ENCODE results near the gene CINP.
"Not testable (repeated sequence)": the region's sequence is repeated elsewhere in the genome, so short reads cannot be mapped to it uniquely, and the experiment has no call there.

CINP gene

DNA sequence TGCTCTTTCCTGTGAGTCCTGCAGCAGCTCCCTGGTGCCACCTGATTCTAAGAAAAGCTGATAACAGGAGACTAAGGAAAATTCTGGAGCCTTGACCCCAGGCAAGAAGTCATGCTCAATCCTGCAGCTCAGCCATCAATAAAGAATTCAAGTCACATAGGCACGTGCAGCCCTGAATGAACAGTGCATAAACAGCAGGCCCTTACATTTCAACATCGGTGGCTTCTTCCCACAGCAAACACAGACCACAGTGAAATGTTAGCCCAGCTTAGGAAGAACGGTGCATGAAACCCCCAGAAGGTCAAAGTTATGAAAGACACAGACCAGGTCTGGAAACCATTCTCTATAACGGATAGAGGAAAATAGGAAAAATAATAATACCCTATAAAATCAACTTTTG is 10.5 kb downstream of the CINP start:
- no peak for DNase-seq

- not testable (repeated sequence) for DNase-seq
Observed at GRCh38 chr14:102351593-102351992, 11.1 kb downstream of the CINP start.

DNA sequence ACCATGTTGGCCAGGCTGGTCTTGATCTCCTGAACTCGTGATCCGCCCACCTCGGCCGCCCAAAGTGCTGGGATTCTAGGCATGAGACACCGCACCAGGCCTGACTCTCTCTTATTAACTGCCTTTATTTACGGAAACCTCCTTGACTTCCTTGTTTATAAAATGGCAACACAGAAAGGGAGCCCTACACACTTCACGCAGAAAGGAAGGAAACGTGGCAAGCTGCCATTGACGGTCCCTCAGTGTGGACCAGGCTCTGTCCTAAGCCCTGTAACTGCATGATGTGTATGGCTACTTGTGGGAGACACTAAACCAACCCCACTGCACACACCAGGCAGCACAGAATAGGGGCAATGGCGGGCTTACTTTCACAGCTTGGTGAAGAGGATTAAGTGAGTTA is 11.7 kb downstream of the CINP start:
- no peak for DNase-seq

- DNase-seq = no peak
Observed at GRCh38 chr14:102348376-102348775, 14.3 kb downstream of the CINP start.

DNA sequence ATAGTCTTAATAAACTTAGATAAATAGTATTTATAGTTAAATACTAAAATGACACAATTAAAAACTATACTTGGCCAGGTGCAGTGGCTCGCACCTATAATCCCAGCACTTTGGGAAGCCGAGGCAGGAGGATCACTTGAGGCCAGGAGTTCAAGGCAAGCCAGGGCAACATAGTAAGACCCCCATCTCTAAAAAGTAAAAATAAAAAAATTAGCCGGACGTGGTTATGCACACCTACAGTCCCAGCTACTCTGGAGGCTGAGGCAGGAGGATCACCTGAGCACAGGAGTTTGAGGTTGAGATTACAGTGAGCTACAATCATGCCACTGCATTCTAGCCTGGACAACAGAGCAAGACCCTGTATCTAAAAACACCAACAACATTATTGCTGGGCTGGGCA is 16.0 kb downstream of the CINP start:
- no peak for DNase-seq

DNA sequence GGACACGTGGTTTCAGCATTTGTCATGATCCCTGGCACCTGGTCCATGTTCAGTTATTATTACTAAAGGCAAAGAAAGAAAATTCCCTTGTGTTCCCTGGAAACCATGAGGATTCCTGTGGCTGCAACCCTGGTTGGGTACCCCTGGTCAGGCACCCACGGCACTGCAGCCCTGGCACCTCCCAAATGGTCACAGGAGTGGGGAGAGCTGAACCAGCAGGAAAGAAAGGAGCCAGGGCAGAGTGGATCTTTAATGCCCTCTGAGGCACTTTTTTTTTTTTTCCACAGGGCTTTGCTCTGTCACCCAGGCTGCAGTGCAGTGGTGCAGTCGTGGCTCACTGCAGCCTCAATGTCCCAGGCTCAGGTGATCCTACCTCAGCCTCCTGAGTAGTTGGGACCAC is 17.5 kb downstream of the CINP start:
- no peak for DNase-seq

DNA sequence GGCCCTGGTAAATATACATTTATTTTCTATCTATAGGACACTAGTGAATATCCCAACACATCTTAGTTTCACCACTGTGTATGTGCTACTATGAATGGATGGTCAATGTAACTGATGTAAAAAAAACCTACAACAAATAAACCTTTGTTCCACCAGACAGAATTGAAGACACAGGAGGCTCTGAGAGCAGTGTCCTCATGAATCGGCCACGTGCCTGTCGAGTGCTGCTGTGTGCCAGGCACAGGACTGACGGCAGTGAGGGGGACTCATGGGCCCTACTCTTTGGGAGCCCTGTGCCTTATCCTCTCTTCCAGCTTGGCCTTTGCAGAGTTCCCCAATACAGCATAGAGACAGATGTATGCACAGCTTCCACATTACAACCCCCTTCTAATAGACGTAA is 18.2 kb downstream of the CINP start:
- peak; percentile 83 to 91 for DNase-seq

- no peak for DNase-seq
Observed at GRCh38 chr14:102344084-102344483, 18.6 kb downstream of the CINP start.

DNA sequence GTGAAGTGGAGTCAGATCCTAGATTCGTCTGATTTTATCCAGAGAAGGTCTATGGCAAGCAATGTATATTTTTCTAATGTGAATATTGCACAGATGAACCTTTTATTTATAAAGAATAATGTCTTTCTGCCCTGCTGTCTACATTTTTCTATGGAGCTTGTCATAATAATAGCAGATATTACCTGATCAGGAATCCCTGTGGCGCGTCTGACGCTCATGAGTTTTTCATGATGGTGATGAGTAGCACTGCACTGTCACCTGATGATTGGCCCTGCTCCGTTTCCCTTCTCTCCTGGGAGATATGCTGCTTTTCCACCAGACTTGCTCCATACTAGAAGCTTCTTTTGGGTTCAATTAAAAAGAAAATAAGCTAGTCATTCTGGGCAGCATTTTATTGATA is 20.5 kb downstream of the CINP start:
- DNase-seq = no peak

GRCh38 chr14:102341566-102341965 is 21.1 kb downstream of the CINP start:
- no peak for DNase-seq

- DNase-seq = no peak
Observed at GRCh38 chr14:102338724-102339123, 24.0 kb downstream of the CINP start.

DNA sequence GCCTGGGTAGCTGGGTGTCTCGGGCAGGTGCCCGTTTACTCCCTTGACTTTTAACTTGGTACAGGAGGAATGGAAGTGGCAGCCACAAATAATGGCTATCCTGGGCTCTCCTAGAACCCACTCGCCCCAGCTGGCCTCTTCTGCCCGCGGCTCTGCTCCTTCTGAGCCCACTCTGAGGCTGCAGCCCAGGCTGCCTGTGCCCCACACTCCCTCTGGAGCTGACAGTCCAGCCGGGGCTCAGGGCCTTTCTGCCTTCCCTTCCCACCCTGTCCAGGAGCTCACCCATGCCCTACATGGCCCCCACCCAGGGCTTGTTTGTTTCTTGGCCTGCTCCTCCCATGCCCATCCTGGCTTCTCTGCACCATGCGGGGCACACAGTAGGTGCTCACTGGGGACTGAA is 27.5 kb downstream of the CINP start:
- DNase-seq = no peak

DNA sequence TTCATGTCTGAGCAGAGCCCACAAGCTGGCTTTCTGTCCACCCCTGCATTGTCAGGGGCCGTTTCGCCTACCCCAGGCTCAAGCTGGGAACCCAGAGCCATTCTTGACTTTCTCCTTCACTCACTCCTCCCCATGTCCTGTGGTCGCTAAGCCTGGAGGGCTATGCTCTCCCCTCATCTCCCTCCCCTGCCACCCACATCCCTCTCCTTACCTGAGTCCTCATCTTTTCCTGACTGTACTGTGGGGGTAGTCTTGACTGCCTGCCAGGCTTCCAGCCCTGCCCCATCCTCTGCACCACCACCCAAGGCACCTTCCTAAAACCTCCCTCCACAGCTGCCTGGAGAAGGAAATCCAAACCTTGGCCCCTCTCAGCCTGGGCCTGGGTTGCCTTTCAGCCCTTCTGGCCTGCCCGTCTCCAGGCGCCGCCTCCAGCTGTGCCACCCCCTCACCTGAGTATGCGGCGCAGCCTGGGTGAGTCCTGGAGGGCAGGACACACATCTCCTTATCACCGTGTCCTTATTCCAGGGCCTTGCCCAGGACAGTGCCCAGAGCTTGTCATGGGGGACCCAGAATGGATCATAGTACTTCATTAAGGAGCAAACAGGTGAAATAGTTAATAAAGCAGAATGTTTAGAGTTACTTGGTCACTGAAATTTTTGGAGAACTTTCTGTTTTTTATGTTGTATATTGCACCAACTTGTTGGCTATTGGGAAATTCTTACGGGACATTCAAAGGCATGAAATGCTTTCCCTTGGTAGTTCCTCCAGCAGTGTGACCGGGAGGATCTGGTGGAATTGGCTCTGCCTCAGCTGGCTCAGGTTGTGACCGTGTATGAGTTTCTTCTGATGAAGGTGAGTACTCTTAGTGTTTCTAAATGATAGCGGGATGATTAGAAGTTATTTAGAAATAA is 28.6 kb downstream of the CINP start:
- DNase-seq = no peak

DNA sequence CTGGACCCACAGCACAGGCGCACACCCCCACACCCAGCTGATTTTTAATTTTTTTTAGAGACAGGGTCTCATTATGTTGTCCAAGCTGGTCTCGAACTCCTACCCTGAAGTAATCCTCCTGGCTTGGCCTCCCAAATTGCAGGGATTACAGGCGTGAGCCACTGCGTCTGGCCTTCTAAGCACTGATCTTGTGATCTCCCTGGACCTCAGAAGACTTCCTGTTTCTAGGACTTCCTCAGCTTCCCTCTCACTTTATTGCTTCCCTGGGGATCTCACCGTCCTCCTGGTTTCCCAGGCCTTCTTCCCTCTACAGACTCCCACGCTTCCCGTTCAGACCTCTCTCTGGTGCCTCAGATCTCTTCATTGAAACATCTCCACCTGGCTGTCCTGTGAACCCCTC is 29.3 kb downstream of the CINP start:
- no peak for DNase-seq

- no peak for DNase-seq
Observed at GRCh38 chr14:102330806-102331205, 31.9 kb downstream of the CINP start.

DNA sequence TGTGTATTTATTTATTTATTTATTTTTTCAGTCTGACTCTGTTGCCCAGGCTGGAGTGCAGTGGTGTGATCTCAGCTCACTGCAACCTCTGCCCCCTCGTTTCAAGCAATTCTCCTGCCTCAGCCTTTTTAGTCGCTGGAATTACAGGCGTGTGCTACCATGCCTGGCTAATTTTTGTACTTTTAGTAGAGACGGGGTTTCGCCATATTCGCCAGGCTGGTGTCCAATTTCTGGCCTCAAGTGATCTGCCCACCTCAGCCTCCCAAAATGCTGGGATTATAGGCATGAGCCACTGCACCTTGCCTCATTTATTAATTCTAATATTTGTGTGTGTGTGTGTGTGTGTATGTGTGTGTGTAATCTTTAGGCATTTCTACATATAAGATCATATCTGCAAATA is 33.3 kb downstream of the CINP start:
- not testable (repeated sequence) for DNase-seq

DNA sequence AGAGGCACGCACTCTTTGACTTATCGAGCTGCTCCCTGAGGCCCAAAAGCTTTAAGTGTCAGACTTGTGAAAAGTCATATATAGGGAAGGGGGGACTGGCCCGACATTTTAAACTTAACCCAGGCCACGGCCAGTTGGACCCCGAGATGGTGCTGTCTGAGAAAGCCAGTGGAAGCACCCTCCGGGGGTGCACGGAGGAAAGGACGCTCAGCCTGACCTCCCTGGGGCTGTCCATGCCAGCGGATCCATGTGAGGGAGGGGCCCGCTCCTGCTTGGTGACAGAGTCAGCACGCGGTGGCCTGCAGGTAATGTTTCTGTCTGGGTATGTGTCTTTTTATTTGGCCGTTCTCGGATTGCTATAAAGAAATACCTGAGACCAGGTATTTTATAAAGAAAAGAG is 36.1 kb downstream of the CINP start:
- no peak for DNase-seq

- no peak for DNase-seq
Observed at GRCh38 chr14:102325791-102326345, 36.8 kb downstream of the CINP start.

DNA sequence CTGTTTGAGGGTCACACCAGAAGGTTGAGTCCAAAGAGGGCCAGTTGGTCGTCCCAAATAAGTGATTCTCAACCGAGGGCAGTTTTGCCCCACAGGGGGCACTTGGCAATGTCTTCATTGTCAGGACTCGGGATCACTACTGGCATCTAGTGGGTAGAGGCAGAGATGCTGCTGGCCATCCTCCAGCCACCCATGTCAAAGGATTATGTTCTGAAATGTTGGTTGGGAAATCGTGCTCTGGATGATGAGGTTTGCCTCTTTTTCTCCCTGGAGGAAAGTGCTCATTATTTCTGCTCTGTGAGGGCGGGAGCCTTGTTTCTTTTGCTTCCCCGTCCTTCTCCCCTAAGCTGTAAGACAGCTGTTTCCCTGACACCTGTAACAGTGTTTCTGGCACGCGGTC is 39.6 kb downstream of the CINP start:
- peak; percentile 61 to 77 for DNase-seq

GRCh38 chr14:102321456-102322422 is 41.0 kb downstream of the CINP start:
- DNase-seq = no peak

- no peak for DNase-seq
Observed at GRCh38 chr14:102320671-102321455, 41.8 kb downstream of the CINP start.

DNA sequence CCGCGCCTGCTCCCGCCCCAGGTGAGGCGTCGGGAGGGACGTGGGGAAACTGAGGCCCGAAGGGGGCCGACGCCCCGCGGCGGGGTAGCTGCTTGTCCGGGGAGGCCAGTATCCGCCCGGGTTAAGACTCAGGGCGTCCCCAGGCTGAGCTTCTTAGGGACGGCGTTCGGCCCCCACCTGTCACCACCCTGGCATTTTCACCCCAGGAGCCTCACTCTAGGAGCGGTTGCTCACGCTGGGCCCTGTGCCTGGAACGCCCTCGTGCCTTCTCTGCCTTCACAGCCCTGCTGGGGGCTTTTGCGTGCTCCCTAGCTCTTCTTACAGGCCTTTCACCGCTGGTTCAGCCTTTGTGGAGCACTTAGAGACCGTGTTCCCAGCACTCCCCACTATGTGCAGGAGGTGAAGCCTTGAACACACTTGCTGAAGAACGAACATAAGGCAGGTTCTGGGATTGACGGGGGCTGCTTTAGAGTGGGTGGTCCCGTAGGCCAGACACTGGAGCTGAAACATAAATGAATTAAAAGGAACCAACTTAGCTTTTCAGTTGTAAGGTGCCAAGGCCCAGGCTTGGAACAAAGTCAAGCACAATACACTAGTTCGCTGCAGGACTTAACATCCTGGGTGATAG is 42.5 kb downstream of the CINP start:
- no peak for DNase-seq

Measured in hippocampal formation (tissue), 2 donors.